22Rv1 (cell line): ENCODE data around the gene TP53I11.

ENCODE experiments used
- ZFX ChIP-seq: fragments of 450-650 bp; IDR thresholded peaks from 2 replicates; pipeline ENCODE4 v1.6.1; 2017; ENCODE audit warnings: antibody characterized with exemption, borderline replicate concordance
- TF ChIP-seq, protein P1 (sequence below): fragments of 450-650 bp; IDR thresholded peaks from 2 replicates; pipeline ENCODE4 v1.5.1; 2017; ENCODE audit warnings: mild to moderate bottlenecking

DNA sequence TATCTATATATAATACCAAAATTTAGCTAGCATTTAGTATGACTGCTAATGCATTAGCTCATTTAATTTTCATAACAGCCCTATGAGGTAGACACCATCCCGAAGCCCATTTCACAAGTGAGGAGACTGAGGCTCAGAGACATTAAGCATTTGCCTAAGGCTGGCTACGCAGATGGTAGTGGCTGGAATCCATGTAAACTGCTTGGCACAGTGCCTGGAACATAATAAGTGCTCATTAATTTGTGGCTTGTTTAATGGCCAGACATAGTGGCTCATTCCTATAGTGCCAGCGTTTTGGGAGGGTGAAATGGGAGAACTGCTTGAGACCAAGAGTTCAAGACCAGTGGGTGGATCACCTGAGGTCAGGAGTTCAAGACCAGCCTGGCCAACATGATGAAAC lies 17.8 kb upstream of the TP53I11 start:
- TF ChIP-seq, protein P1, sequence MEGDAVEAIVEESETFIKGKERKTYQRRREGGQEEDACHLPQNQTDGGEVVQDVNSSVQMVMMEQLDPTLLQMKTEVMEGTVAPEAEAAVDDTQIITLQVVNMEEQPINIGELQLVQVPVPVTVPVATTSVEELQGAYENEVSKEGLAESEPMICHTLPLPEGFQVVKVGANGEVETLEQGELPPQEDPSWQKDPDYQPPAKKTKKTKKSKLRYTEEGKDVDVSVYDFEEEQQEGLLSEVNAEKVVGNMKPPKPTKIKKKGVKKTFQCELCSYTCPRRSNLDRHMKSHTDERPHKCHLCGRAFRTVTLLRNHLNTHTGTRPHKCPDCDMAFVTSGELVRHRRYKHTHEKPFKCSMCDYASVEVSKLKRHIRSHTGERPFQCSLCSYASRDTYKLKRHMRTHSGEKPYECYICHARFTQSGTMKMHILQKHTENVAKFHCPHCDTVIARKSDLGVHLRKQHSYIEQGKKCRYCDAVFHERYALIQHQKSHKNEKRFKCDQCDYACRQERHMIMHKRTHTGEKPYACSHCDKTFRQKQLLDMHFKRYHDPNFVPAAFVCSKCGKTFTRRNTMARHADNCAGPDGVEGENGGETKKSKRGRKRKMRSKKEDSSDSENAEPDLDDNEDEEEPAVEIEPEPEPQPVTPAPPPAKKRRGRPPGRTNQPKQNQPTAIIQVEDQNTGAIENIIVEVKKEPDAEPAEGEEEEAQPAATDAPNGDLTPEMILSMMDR = no peak
- no peak for TF ChIP-seq ZFX
